ENCODE data around the gene RHBDL1.

DNA sequence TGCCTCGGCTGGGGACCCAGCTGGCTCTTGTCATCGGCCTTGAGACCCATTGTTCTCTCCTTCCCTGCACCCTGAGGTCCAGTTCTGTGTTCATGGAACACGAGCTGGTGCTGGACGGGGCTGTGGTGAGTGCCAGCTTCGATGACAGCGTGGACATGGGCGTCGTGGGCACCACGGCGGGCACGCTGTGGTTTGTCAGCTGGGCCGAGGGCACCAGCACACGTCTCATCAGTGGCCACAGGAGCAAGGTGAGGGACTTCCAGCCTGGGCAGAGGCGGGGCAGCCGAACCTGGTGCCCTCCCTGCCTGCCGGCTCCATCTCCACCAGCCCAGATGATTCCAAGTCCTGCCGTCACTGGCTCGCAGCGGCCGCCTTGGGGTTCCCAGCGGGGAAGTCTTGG, 12.9 kb upstream of the RHBDL1 start:
- TF ChIP-seq, protein P1, sequence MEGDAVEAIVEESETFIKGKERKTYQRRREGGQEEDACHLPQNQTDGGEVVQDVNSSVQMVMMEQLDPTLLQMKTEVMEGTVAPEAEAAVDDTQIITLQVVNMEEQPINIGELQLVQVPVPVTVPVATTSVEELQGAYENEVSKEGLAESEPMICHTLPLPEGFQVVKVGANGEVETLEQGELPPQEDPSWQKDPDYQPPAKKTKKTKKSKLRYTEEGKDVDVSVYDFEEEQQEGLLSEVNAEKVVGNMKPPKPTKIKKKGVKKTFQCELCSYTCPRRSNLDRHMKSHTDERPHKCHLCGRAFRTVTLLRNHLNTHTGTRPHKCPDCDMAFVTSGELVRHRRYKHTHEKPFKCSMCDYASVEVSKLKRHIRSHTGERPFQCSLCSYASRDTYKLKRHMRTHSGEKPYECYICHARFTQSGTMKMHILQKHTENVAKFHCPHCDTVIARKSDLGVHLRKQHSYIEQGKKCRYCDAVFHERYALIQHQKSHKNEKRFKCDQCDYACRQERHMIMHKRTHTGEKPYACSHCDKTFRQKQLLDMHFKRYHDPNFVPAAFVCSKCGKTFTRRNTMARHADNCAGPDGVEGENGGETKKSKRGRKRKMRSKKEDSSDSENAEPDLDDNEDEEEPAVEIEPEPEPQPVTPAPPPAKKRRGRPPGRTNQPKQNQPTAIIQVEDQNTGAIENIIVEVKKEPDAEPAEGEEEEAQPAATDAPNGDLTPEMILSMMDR (IDR thresholded peaks at IDR 0.05) = no peak
- TF ChIP-seq ZFX (IDR thresholded peaks at IDR 0.05; ENCODE audit: borderline replicate concordance) = no peak

All from 22Rv1 (cell line).